ENCODE measurements around the gene WDR62.

WDR62 gene

GRCh38 chr19:36046443-36047050, 8.2 kb upstream of the WDR62 start:
- Histone ChIP-seq H3K4me1 (ENCODE audit: control insufficient read depth, insufficient read depth, low read length) (peaks cover 22% of the 10 kb centered on the region), H3K4me3 (ENCODE audit: low read length) (no peak overlapping the region), H3K27ac (ENCODE audit: low read depth, low read length) (peak overlapping the region; percentile 35), H3K36me3 (ENCODE audit: control insufficient read depth, insufficient read depth, low read length) (no peaks in the 10 kb centered on the region), H3K27me3 (ENCODE audit: control insufficient read depth, insufficient read depth, low read length) (no peaks in the 10 kb centered on the region), H3K9ac (ENCODE audit: low read length) (no peak overlapping the region)

- Histone ChIP-seq H3K27me3 (ENCODE audit: control insufficient read depth, insufficient read depth, low read length) (no peaks in the 10 kb centered on the region), H3K27ac (ENCODE audit: low read depth, low read length) (no peak overlapping the region), H3K9ac (ENCODE audit: low read length) (no peak overlapping the region), H3K36me3 (ENCODE audit: control insufficient read depth, insufficient read depth, low read length) (no peaks in the 10 kb centered on the region), H3K4me1 (ENCODE audit: control insufficient read depth, insufficient read depth, low read length) (peaks cover 19% of the 10 kb centered on the region), H3K4me3 (ENCODE audit: low read length) (no peak overlapping the region)
Measured at GRCh38 chr19:36047835-36048234, 6.9 kb upstream of the WDR62 start.

GRCh38 chr19:36049080-36049698, 5.5 kb upstream of the WDR62 start:
- Histone ChIP-seq H3K4me1 (ENCODE audit: control insufficient read depth, insufficient read depth, low read length) (peaks cover 10% of the 10 kb centered on the region), H3K4me3 (ENCODE audit: low read length) (no peak overlapping the region), H3K9ac (ENCODE audit: low read length) (no peak overlapping the region)

GRCh38 chr19:36051236-36051635, 3.5 kb upstream of the WDR62 start:
- H3K27me3 ChIP-seq (ENCODE audit: control insufficient read depth, insufficient read depth, low read length) = no peaks in the 10 kb centered on the region
- no peak overlapping the region for H3K9ac ChIP-seq (ENCODE audit: low read length)
- H3K36me3 ChIP-seq (ENCODE audit: control insufficient read depth, insufficient read depth, low read length) = no peaks in the 10 kb centered on the region
- peaks cover 7% of the 10 kb centered on the region for H3K4me1 ChIP-seq (ENCODE audit: control insufficient read depth, insufficient read depth, low read length)
- H3K4me3 ChIP-seq (ENCODE audit: low read length) = no peak overlapping the region
- H3K27ac ChIP-seq (ENCODE audit: low read depth, low read length) = no peak overlapping the region

More at GRCh38 chr19:36049080-36049698, 5.5 kb upstream of the WDR62 start:
- no peaks in the 10 kb centered on the region for H3K27me3 ChIP-seq (ENCODE audit: control insufficient read depth, insufficient read depth, low read length)
- H3K27ac ChIP-seq (ENCODE audit: low read depth, low read length) = no peak overlapping the region
- H3K36me3 ChIP-seq (ENCODE audit: control insufficient read depth, insufficient read depth, low read length) = no peaks in the 10 kb centered on the region

- H3K4me1 ChIP-seq (ENCODE audit: control insufficient read depth, insufficient read depth, low read length) = peaks cover 5% of the 10 kb centered on the region
- no peaks in the 10 kb centered on the region for H3K27me3 ChIP-seq (ENCODE audit: control insufficient read depth, insufficient read depth, low read length)
- H3K36me3 ChIP-seq (ENCODE audit: control insufficient read depth, insufficient read depth, low read length) = no peaks in the 10 kb centered on the region
- no peak overlapping the region for H3K27ac ChIP-seq (ENCODE audit: low read depth, low read length)
- no peak overlapping the region for H3K4me3 ChIP-seq (ENCODE audit: low read length)
- no peak overlapping the region for H3K9ac ChIP-seq (ENCODE audit: low read length)
Measured at GRCh38 chr19:36051637-36052036, 3.1 kb upstream of the WDR62 start.

- Histone ChIP-seq H3K4me1 (ENCODE audit: control insufficient read depth, insufficient read depth, low read length) (no peaks in the 10 kb centered on the region), H3K27ac (ENCODE audit: low read depth, low read length) (peak within 1 kb of the TSS; percentile 93), H3K9ac (ENCODE audit: low read length) (peak within 1 kb of the TSS; percentile 61), H3K36me3 (ENCODE audit: control insufficient read depth, insufficient read depth, low read length) (no peaks in the 10 kb centered on the region), H3K27me3 (ENCODE audit: control insufficient read depth, insufficient read depth, low read length) (no peaks in the 10 kb centered on the region), H3K4me3 (ENCODE audit: low read length) (peak within 1 kb of the TSS; percentile 94)
Measured at GRCh38 chr19:36054119-36054732, 471 bp upstream of the WDR62 start, which contains the start of gene THAP8. Gene THAP8, minus strand, starts transcription at chr19:36054285. Its CDS starts 68 bp downstream, at chr19:36054217.

GRCh38 chr19:36058481-36059179, 3.9 kb downstream of the WDR62 start:
- Histone ChIP-seq H3K4me3 (ENCODE audit: low read length) (no peak overlapping the region), H3K4me1 (ENCODE audit: control insufficient read depth, insufficient read depth, low read length) (no peaks in the 10 kb centered on the region), H3K27me3 (ENCODE audit: control insufficient read depth, insufficient read depth, low read length) (no peaks in the 10 kb centered on the region), H3K36me3 (ENCODE audit: control insufficient read depth, insufficient read depth, low read length) (no peaks in the 10 kb centered on the region), H3K9ac (ENCODE audit: low read length) (no peak overlapping the region), H3K27ac (ENCODE audit: low read depth, low read length) (no peak overlapping the region)

GRCh38 chr19:36059180-36059910, 4.6 kb downstream of the WDR62 start:
- Histone ChIP-seq H3K36me3 (ENCODE audit: control insufficient read depth, insufficient read depth, low read length) (no peaks in the 10 kb centered on the region), H3K27ac (ENCODE audit: low read depth, low read length) (no peak overlapping the region)

GRCh38 chr19:36060430-36060829, 5.7 kb downstream of the WDR62 start:
- Histone ChIP-seq H3K36me3 (ENCODE audit: control insufficient read depth, insufficient read depth, low read length) (no peaks in the 10 kb centered on the region), H3K9ac (ENCODE audit: low read length) (no peak overlapping the region)

More at GRCh38 chr19:36059180-36059910, 4.6 kb downstream of the WDR62 start:
- H3K9ac ChIP-seq (ENCODE audit: low read length) = no peak overlapping the region
- H3K27me3 ChIP-seq (ENCODE audit: control insufficient read depth, insufficient read depth, low read length) = no peaks in the 10 kb centered on the region
- no peaks in the 10 kb centered on the region for H3K4me1 ChIP-seq (ENCODE audit: control insufficient read depth, insufficient read depth, low read length)
- no peak overlapping the region for H3K4me3 ChIP-seq (ENCODE audit: low read length)

GRCh38 chr19:36061367-36061766, 6.7 kb downstream of the WDR62 start:
- no peak overlapping the region for H3K9ac ChIP-seq (ENCODE audit: low read length)
- H3K4me1 ChIP-seq (ENCODE audit: control insufficient read depth, insufficient read depth, low read length) = no peaks in the 10 kb centered on the region

More at GRCh38 chr19:36060430-36060829, 5.7 kb downstream of the WDR62 start:
- Histone ChIP-seq H3K4me3 (ENCODE audit: low read length) (no peak overlapping the region), H3K4me1 (ENCODE audit: control insufficient read depth, insufficient read depth, low read length) (no peaks in the 10 kb centered on the region), H3K27me3 (ENCODE audit: control insufficient read depth, insufficient read depth, low read length) (no peaks in the 10 kb centered on the region), H3K27ac (ENCODE audit: low read depth, low read length) (no peak overlapping the region)

GRCh38 chr19:36064826-36065225, 10.1 kb downstream of the WDR62 start:
- Histone ChIP-seq H3K36me3 (ENCODE audit: control insufficient read depth, insufficient read depth, low read length) (no peaks in the 10 kb centered on the region), H3K27me3 (ENCODE audit: control insufficient read depth, insufficient read depth, low read length) (no peaks in the 10 kb centered on the region), H3K4me1 (ENCODE audit: control insufficient read depth, insufficient read depth, low read length) (no peaks in the 10 kb centered on the region), H3K9ac (ENCODE audit: low read length) (no peak overlapping the region), H3K4me3 (ENCODE audit: low read length) (no peak overlapping the region), H3K27ac (ENCODE audit: low read depth, low read length) (no peak overlapping the region)

More at GRCh38 chr19:36061367-36061766, 6.7 kb downstream of the WDR62 start:
- no peak overlapping the region for H3K27ac ChIP-seq (ENCODE audit: low read depth, low read length)
- H3K27me3 ChIP-seq (ENCODE audit: control insufficient read depth, insufficient read depth, low read length) = no peaks in the 10 kb centered on the region
- H3K36me3 ChIP-seq (ENCODE audit: control insufficient read depth, insufficient read depth, low read length) = no peaks in the 10 kb centered on the region
- H3K4me3 ChIP-seq (ENCODE audit: low read length) = no peak overlapping the region

GRCh38 chr19:36067681-36068080, 13.0 kb downstream of the WDR62 start:
- H3K36me3 ChIP-seq (ENCODE audit: control insufficient read depth, insufficient read depth, low read length) = no peaks in the 10 kb centered on the region
- H3K9ac ChIP-seq (ENCODE audit: low read length) = no peak overlapping the region
- no peaks in the 10 kb centered on the region for H3K4me1 ChIP-seq (ENCODE audit: control insufficient read depth, insufficient read depth, low read length)
- no peak overlapping the region for H3K4me3 ChIP-seq (ENCODE audit: low read length)
- no peak overlapping the region for H3K27ac ChIP-seq (ENCODE audit: low read depth, low read length)
- no peaks in the 10 kb centered on the region for H3K27me3 ChIP-seq (ENCODE audit: control insufficient read depth, insufficient read depth, low read length)

Measured in rectal smooth muscle tissue (tissue), 1 donor.